Measurements from ENCODE around the gene GP9. TPM values are rescaled to one million over a fixed set of nuclear protein-coding genes. Genes with fewer than 3 reads are reported as not detected.

Gene GP9
- total and polyA plus RNA-seq, 7 donors = 0.26 TPM; not detected in 6

DNA sequence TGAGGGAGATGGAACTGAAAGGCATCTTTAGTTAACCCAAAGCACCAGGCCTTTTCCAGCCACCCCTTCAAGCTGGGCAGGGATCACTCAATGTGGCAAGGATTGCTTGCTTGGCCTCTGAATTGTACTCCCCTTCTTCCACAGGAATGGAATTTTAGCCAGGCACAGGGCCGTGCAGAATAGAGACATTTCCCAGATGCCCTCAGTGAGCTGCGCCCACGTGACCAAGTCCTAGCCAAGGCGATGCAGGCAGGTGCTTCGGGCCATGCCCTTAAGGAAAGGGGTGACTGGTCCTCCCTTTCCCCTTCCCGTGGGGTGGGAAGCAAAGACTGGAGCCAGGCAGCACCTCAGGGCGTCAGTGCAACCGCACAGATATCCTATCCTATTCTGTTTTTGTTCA is 17.9 kb downstream of the GP9 start:
- peak overlapping the region in 2 of 4 donors; percentile 43 to 49 for H3K27ac ChIP-seq
- intact Hi-C loops (cut with DNase I) = no loop called here
- no peaks in the 10 kb centered on the region for H3K36me3 ChIP-seq
- no peaks in the 10 kb centered on the region for H3K27me3 ChIP-seq
- H3K9me3 ChIP-seq = no peaks in the 10 kb centered on the region
- H3K4me3 ChIP-seq = no peak overlapping the region
- WGBS, 2 donors = 88 to 92% methylated on average over 8 of the region's 8 CpGs
- peaks cover 0 to 9% (median 6%) of the 10 kb centered on the region in 4 donors for H3K4me1 ChIP-seq
- peak in 3 of 4 donors; percentile 45 to 56 (median 48) for TF ChIP-seq POLR2AphosphoS5 (IDR thresholded peaks at IDR 0.05)
- no peak for TF ChIP-seq POLR2A (IDR thresholded peaks at IDR 0.05)
- no peak for DNase-seq

DNA sequence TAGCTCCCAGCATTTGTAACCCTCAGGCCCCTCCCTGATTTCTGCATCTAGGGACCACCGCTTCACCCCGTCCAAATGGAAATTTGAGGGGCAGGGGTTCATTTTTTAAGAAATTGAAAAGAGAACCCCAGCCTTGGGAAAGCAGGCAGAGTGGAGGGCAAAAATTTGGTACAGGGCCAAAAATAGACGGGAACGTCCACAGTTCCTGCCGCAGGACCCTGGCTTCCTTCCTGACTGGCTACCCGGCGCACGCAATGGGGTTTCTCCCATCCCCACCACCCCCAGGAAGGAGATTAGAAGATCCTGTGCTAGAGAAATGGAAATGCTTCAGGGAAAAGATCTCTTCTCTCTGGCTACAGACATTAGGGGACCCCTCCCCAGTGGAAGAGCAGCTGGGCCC is 20.9 kb downstream of the GP9 start:
- intact Hi-C loops (cut with DNase I) = no loop called here
- H3K27me3 ChIP-seq = no peaks in the 10 kb centered on the region
- 78 to 89% methylated on average over 8 of the region's 8 CpGs for WGBS, 2 donors
- peaks cover 0 to 11% (median 6%) of the 10 kb centered on the region in 4 donors for H3K4me1 ChIP-seq
- no peaks in the 10 kb centered on the region for H3K36me3 ChIP-seq
- DNase-seq = no peak
- no peaks in the 10 kb centered on the region for H3K9me3 ChIP-seq
- no peak overlapping the region for H3K4me3 ChIP-seq
- H3K27ac ChIP-seq = no peak overlapping the region
- TF ChIP-seq POLR2A (IDR thresholded peaks at IDR 0.05) (no peak), EP300 (IDR thresholded peaks at IDR 0.05) (no peak), POLR2AphosphoS5 (IDR thresholded peaks at IDR 0.05) (no peak)
- TF ChIP-seq, protein P1, sequence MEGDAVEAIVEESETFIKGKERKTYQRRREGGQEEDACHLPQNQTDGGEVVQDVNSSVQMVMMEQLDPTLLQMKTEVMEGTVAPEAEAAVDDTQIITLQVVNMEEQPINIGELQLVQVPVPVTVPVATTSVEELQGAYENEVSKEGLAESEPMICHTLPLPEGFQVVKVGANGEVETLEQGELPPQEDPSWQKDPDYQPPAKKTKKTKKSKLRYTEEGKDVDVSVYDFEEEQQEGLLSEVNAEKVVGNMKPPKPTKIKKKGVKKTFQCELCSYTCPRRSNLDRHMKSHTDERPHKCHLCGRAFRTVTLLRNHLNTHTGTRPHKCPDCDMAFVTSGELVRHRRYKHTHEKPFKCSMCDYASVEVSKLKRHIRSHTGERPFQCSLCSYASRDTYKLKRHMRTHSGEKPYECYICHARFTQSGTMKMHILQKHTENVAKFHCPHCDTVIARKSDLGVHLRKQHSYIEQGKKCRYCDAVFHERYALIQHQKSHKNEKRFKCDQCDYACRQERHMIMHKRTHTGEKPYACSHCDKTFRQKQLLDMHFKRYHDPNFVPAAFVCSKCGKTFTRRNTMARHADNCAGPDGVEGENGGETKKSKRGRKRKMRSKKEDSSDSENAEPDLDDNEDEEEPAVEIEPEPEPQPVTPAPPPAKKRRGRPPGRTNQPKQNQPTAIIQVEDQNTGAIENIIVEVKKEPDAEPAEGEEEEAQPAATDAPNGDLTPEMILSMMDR (IDR thresholded peaks at IDR 0.05) = no peak

DNA sequence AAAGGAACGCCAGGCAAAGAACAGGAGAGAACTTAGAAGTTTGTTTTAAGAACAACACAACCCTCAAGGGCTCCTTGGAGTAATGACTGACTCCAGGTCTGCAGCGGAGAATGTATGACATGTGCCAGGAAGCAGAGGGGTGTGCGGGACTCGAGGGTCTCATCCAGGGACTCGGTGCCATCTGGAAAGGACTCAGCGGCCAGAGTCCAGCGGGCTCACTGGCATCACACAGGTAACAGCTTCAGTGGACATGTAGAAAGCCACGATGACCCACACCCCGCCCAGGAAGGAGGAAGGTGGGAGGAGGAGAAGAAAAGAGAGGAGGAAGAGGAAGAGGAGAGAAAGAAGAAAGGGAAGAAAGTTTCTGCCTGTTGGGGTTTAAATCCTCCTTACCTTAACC is 21.4 kb downstream of the GP9 start:
- H3K4me3 ChIP-seq = no peak overlapping the region
- no peak overlapping the region for H3K27ac ChIP-seq
- H3K9me3 ChIP-seq = no peaks in the 10 kb centered on the region
- no peak for DNase-seq
- no peaks in the 10 kb centered on the region for H3K27me3 ChIP-seq
- H3K36me3 ChIP-seq = no peaks in the 10 kb centered on the region
- intact Hi-C loops (cut with DNase I) = no loop called here
- H3K4me1 ChIP-seq = peaks cover 0 to 16% (median 9%) of the 10 kb centered on the region in 4 donors
- TF ChIP-seq, protein P1 (IDR thresholded peaks at IDR 0.05) = no peak
- no peak for TF ChIP-seq POLR2AphosphoS5 (IDR thresholded peaks at IDR 0.05)
- no peak for TF ChIP-seq POLR2A (IDR thresholded peaks at IDR 0.05)
- no peak for TF ChIP-seq EP300 (IDR thresholded peaks at IDR 0.05)
- 78 to 80% methylated on average over 9 of the region's 9 CpGs for WGBS, 2 donors

DNA sequence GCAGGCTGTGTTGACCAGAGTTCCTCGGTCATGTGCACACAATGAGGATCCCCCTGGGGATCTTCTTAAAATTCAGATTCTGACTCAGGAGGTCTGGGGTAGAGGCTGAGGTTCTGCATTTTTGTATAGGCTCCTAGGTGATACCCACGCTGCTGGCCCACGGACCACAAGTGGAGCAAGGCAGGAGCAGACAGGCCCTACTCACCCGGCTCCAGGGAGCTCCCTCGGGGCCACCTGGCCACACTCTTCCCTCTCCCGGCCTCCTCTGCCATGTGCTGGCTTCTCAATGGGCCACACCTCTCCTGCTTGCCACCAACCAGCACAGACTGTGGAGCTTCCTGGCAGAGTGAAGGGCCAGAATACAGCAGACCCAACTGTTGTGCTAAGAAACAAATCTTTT is 23.9 kb downstream of the GP9 start:
- Histone ChIP-seq H3K27me3 (no peaks in the 10 kb centered on the region), H3K27ac (no peak overlapping the region), H3K4me3 (no peak overlapping the region), H3K36me3 (no peaks in the 10 kb centered on the region), H3K9me3 (no peaks in the 10 kb centered on the region), H3K4me1 (peaks cover 0 to 12% (median 8%) of the 10 kb centered on the region in 4 donors)
- DNase-seq = no peak
- TF ChIP-seq, protein P1 (IDR thresholded peaks at IDR 0.05) = no peak
- TF ChIP-seq POLR2AphosphoS5 (IDR thresholded peaks at IDR 0.05) (no peak), EP300 (IDR thresholded peaks at IDR 0.05) (no peak), POLR2A (IDR thresholded peaks at IDR 0.05) (no peak)
- WGBS, 2 donors = 79 to 92% methylated on average over 6 of the region's 6 CpGs
- intact Hi-C loops (cut with DNase I) = no loop called here

DNA sequence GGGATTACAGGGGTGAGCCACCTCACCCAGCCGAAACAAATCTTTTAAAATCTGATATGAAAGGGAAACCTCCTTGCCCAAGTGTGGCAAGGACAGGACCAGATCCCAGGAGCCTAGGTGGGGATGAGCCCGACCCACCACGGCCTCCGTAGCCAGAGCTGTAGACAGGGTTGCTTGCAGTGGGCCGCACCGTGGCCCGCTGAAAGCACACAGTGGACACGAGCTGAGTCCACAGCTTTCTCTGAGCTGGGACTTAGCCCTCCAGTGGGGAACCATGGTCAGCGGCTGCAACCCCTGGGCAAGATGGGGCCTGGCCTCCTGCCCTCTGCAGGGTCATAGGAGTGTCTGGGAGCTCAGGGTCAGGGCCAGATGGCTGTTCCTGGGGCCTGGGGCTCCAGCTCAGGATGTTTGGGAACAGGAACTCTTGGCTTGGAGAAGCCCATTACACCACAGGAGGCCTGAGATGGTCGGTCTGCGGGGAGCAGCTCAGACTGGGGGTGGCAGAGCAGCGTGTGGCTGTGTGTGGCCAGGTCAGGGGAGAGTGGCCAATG is 24.7 kb downstream of the GP9 start:
- H3K4me3 ChIP-seq = no peak overlapping the region
- no peaks in the 10 kb centered on the region for H3K9me3 ChIP-seq
- TF ChIP-seq, protein P1 (IDR thresholded peaks at IDR 0.05) = no peak
- TF ChIP-seq EP300 (IDR thresholded peaks at IDR 0.05) = no peak
- TF ChIP-seq POLR2AphosphoS5 (IDR thresholded peaks at IDR 0.05) = no peak
- TF ChIP-seq POLR2A (IDR thresholded peaks at IDR 0.05) = no peak
- H3K36me3 ChIP-seq = no peaks in the 10 kb centered on the region
- H3K27me3 ChIP-seq = no peaks in the 10 kb centered on the region
- DNase-seq = no peak
- 91 to 96% methylated on average over 12 of the region's 12 CpGs for WGBS, 2 donors
- intact Hi-C loops (cut with DNase I) = loop anchor here (5.0 kb wide), 1 partner anchor 33 kb away; no protein-coding TSS in a partner anchor
- H3K27ac ChIP-seq = no peak overlapping the region
- peaks cover 0 to 12% (median 8%) of the 10 kb centered on the region in 4 donors for H3K4me1 ChIP-seq

Measured in sigmoid colon (tissue), 7 donors.